H1 (cell line): ENCODE data around the gene LMNA. TPM values are rescaled to one million over a fixed set of nuclear protein-coding genes. Genes with fewer than 3 reads are reported as not detected.

ENCODE experiments used
- CTCF ChIA-PET: fragments of 300-600 bp; sonication (Branson Sonifier 250); formaldehyde crosslinking; loops from one replicate; lab custom pipeline; 2021; ENCODE audit not compliant: partially characterized antibody; lab: Charles Lee
- POLR2A ChIA-PET: fragments of 300-600 bp; sonication (Branson Sonifier 250); formaldehyde crosslinking; loops from one replicate; lab custom pipeline; 2021; ENCODE audit warnings: inconsistent platforms; ENCODE audit not compliant: partially characterized antibody; lab: Charles Lee
- DNase-seq, 2 experiments: peaks; one replicate each; pipeline versions ENCODE4 v3.0.0 to v3.0.0-alpha.2; 2010 to 2022; ENCODE audit warnings: low spot score in 2 of 2, low read depth in 1 of 2, mixed read lengths in 1 of 2
- FAIRE-seq: peaks from 2 replicates; lab custom pipeline; 2011; peaks lifted over from hg19 to GRCh38; lab: Jason Lieb, UNC
- H2AFZ ChIP-seq: 2 replicates; pipeline ENCODE4 v1.8.1; 2012; ENCODE audit warnings: low read length, inconsistent platforms
- H2AK5ac ChIP-seq: 2 replicates; pipeline ENCODE4 v1.6.1; 2013; ENCODE audit warnings: low read depth, low read length
- H2BK120ac ChIP-seq: replicated peaks from 2 replicates; pipeline ENCODE3; 2013; ENCODE audit warnings: low read depth, low read length, inconsistent platforms
- H2BK12ac ChIP-seq: 2 replicates; pipeline ENCODE4 v1.6.1; 2013; ENCODE audit warnings: low read depth, low read length
- H2BK15ac ChIP-seq: 2 replicates; pipeline ENCODE4 v1.6.1; 2013; ENCODE audit warnings: low read length
- H2BK20ac ChIP-seq: 2 replicates; pipeline ENCODE4 v1.6.1; 2013; ENCODE audit warnings: low read length
- H2BK5ac ChIP-seq: 2 replicates; pipeline ENCODE4 v1.6.1; 2013; ENCODE audit warnings: low read depth, low read length
- H3K14ac ChIP-seq: 2 replicates; pipeline ENCODE4 v1.6.1; 2013; ENCODE audit warnings: inconsistent platforms; ENCODE audit not compliant: insufficient read length
- H3K18ac ChIP-seq: 2 replicates; pipeline ENCODE4 v1.6.1; 2013; ENCODE audit warnings: low read length; ENCODE audit errors: extremely low read depth
- H3K23ac ChIP-seq: 2 replicates; pipeline ENCODE4 v1.6.1; 2013; ENCODE audit warnings: inconsistent platforms; ENCODE audit not compliant: insufficient read length
- H3K23me2 ChIP-seq: 2 replicates; pipeline ENCODE4 v1.6.1; 2013; ENCODE audit warnings: low read depth, low read length
- H3K27ac ChIP-seq: 2 replicates; pipeline ENCODE4 v1.6.1; 2011; ENCODE audit warnings: low read depth, low read length, inconsistent platforms
- H3K27me3 ChIP-seq, 4 experiments: replicated peaks in 1 of 4; 1 replicate in 1 of 4; 2 replicates in 3 of 4; pipeline versions ENCODE4 v1.6.1 to v1.8.1; 2011 to 2013; ENCODE audit warnings: low read length in 3 of 4, mild to moderate bottlenecking in 3 of 4, inconsistent platforms in 2 of 4, mixed read lengths in 2 of 4, moderate library complexity in 1 of 4; ENCODE audit not compliant: control insufficient read depth in 3 of 4, insufficient read depth in 3 of 4; ENCODE audit errors: extremely low read depth in 1 of 4
- H3K36me3 ChIP-seq, 4 experiments: 2 replicates each; pipeline versions ENCODE4 v1.6.1 to v1.8.1; 2011 to 2013; ENCODE audit warnings: mild to moderate bottlenecking in 4 of 4, low read length in 3 of 4, moderate library complexity in 2 of 4, control low read depth in 1 of 4, inconsistent platforms in 1 of 4; ENCODE audit not compliant: insufficient read depth in 4 of 4, control insufficient read depth in 2 of 4
- H3K4ac ChIP-seq: replicated peaks from 2 replicates; pipeline ENCODE3; 2013; ENCODE audit warnings: low read length, low read depth, mixed read lengths, inconsistent platforms; ENCODE audit not compliant: insufficient read length
- H3K4me1 ChIP-seq, 4 experiments: replicated peaks in 1 of 4; 1 replicate in 1 of 4; 2 replicates in 3 of 4; pipeline versions ENCODE4 v1.6.1 to v1.8.1; 2011 to 2013; ENCODE audit warnings: low read length in 3 of 4, inconsistent platforms in 2 of 4, mixed read lengths in 1 of 4; ENCODE audit not compliant: insufficient read depth in 4 of 4, control insufficient read depth in 3 of 4
- H3K4me2 ChIP-seq, 2 experiments: 2 replicates each; pipeline versions ENCODE4 v1.6.1 to v1.8.1; 2011 to 2013; ENCODE audit warnings: low read depth in 2 of 2, low read length in 2 of 2, control low read depth in 1 of 2, inconsistent platforms in 1 of 2, mild to moderate bottlenecking in 1 of 2; ENCODE audit not compliant: insufficient read depth in 1 of 2
- H3K4me3 ChIP-seq, 4 experiments: fragments of 200-600, 300-600 bp in 1 of 4; sonication (generic), shearing (Covaris generic), sonication (Bioruptor Twin) in 1 of 4; 2 replicates each; pipeline versions ENCODE4 v1.5.1 to v1.8.1; 2011 to 2016; ENCODE audit warnings: low read length in 4 of 4, low read depth in 3 of 4, control low read depth in 2 of 4, inconsistent platforms in 2 of 4, mild to moderate bottlenecking in 2 of 4, mixed read lengths in 1 of 4, moderate library complexity in 1 of 4; ENCODE audit not compliant: insufficient read depth in 2 of 4; ENCODE audit errors: extremely low read depth in 1 of 4
- H3K56ac ChIP-seq: replicated peaks from 2 replicates; pipeline ENCODE3; 2013; ENCODE audit warnings: low read depth, mild to moderate bottlenecking, mixed read lengths, low read length, inconsistent platforms; ENCODE audit not compliant: insufficient read length
- H3K79me1 ChIP-seq: 2 replicates; pipeline ENCODE4 v1.6.1; 2013; ENCODE audit warnings: low read depth, low read length, control low read depth
- H3K79me2 ChIP-seq, 2 experiments: 2 replicates each; pipeline versions ENCODE4 v1.6.1 to v1.8.1; 2012 to 2013; ENCODE audit warnings: low read length in 2 of 2, mild to moderate bottlenecking in 2 of 2, inconsistent platforms in 1 of 2; ENCODE audit not compliant: insufficient read depth in 2 of 2, control insufficient read depth in 1 of 2
- H3K9ac ChIP-seq, 4 experiments: replicated peaks in 1 of 4; 1 replicate in 1 of 4; 2 replicates in 3 of 4; pipeline versions ENCODE4 v1.6.1 to v1.8.1; 2011 to 2013; ENCODE audit warnings: low read depth in 3 of 4, low read length in 3 of 4, control low read depth in 2 of 4, mild to moderate bottlenecking in 2 of 4, moderate library complexity in 2 of 4, inconsistent platforms in 1 of 4; ENCODE audit errors: extremely low read depth in 1 of 4
- H3K9me3 ChIP-seq, 2 experiments: 2 replicates each; pipeline versions ENCODE4 v1.6.1 to v1.8.1; 2012 to 2013; ENCODE audit warnings: mild to moderate bottlenecking in 2 of 2, moderate library complexity in 2 of 2, control low read depth in 1 of 2, inconsistent platforms in 1 of 2, low read depth in 1 of 2, low read length in 1 of 2, mixed read lengths in 1 of 2; ENCODE audit not compliant: insufficient read depth in 2 of 2
- H4K20me1 ChIP-seq, 2 experiments: replicated peaks in 1 of 2; 2 replicates each; pipeline versions ENCODE3 to v1.8.1; 2011 to 2013; ENCODE audit warnings: inconsistent platforms in 2 of 2, low read length in 2 of 2, mild to moderate bottlenecking in 1 of 2; ENCODE audit not compliant: insufficient read depth in 2 of 2, control insufficient read depth in 1 of 2
- H4K5ac ChIP-seq: 2 replicates; pipeline ENCODE4 v1.6.1; 2013; ENCODE audit warnings: low read length, low read depth, mixed read lengths, inconsistent platforms; ENCODE audit not compliant: insufficient read length
- H4K8ac ChIP-seq: 2 replicates; pipeline ENCODE4 v1.8.0; 2013; ENCODE audit warnings: mild to moderate bottlenecking, moderate library complexity, low read length, inconsistent platforms; ENCODE audit not compliant: insufficient read depth; ENCODE audit errors: extremely low read depth
- H4K91ac ChIP-seq: replicated peaks from 2 replicates; pipeline ENCODE3; 2013; ENCODE audit warnings: low read length, mixed read lengths, inconsistent platforms; ENCODE audit not compliant: insufficient read length
- CTBP2 ChIP-seq: IDR thresholded peaks from 2 replicates; pipeline ENCODE4 v1.7.0; 2011; ENCODE audit warnings: borderline replicate concordance, mild to moderate bottlenecking, moderate library complexity, mixed read lengths, low read length; ENCODE audit not compliant: insufficient read depth, insufficient read length
- KDM1A ChIP-seq: fragments of 200-600, 300-600 bp; sonication (generic); IDR thresholded peaks from 2 replicates; pipeline ENCODE4 v1.7.1; 2016; ENCODE audit warnings: mild to moderate bottlenecking, low read length, borderline replicate concordance
- SIN3A ChIP-seq, 2 experiments: IDR thresholded peaks in 1 of 2; conservative IDR thresholded peaks in 1 of 2; 2 replicates each; pipeline ENCODE4 v1.6.1; 2011 to 2012; ENCODE audit warnings: low read length in 2 of 2, improper control_type of control experiment in 1 of 2, low read depth in 1 of 2, mild to moderate bottlenecking in 1 of 2
- SP1 ChIP-seq: IDR thresholded peaks from 2 replicates; pipeline ENCODE4 v1.6.1; 2011; ENCODE audit warnings: low read depth, low read length
- WGBS, 2 experiments: shearing (Covaris generic) in 1 of 2; methylation state at CpG; one replicate each; pipeline versions ENCODE4 v1.1.6 to v1.1.7; 2013 to 2015; ENCODE audit warnings: low lambda C conversion rate in 2 of 2, mixed read lengths in 2 of 2, inconsistent platforms in 1 of 2, low coverage in 1 of 2, missing lambda C conversion rate in 1 of 2; ENCODE audit not compliant: insufficient replicate concordance in 2 of 2, insufficient coverage in 1 of 2, insufficient read length in 1 of 2; ENCODE audit errors: extremely low coverage in 1 of 2, missing lambda C conversion rate in 1 of 2; 5-methylcytosine and 5-hydroxymethylcytosine counted together
- polyA plus RNA-seq, 7 experiments: library from polyadenylated mRNA; depleted of rRNA in 3 of 7; stranded (reverse) in 5 of 7; unstranded in 2 of 7; fragments of >200 nt in 5 of 7; fragments of 200-250 nt in 2 of 7; gene quantifications; 1 replicate in 5 of 7; 2 replicates in 1 of 7; 4 replicates in 1 of 7; pipeline versions ENCODE4 v1.2.1 to v1.2.3, GENCODE V29; 2011 to 2013; ENCODE audit warnings: missing spikeins in 2 of 7, mixed read lengths in 2 of 7
- total RNA-seq: library from RNA; stranded (reverse); fragmentation: NEBNext Ultra II Directional; extraction: Animal tissue kit (Norgen Biotek cat#: 25700); gene quantifications from 2 replicates; pipeline ENCODE4 v1.2.1, GENCODE V29; 2021

LMNA gene
- total and polyA plus RNA-seq, 2 of the 8 experiments (the other 6 are each of a cell fraction or from before 2014, with no cell fraction given), result 25.8 to 46.8 TPM

DNA sequence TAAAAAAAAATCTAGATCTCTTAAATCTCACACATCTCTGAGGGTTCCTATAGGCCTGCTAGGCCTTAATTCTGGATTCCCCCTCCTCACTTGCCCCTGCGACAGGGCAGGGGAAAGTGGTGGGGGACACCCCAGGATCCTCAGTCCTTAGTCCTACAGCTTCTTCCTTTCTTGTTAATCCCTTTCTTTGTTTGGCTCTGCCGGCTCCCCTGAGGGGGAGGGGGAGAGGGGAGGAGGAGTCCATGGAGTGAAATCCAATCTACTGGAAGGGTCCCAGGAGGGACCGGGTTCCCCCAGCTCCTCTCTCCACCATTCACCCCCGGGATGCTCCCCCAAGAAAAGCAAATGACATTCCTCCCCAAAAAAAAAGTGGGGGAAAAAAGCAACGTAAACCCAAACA, 40.8 kb upstream of the LMNA start:
- H3K23me2 ChIP-seq, result peaks cover 7% of the 10 kb centered on the region
- H3K14ac ChIP-seq, result no peak overlapping the region
- H2AFZ ChIP-seq, result no peak overlapping the region
- FAIRE-seq (peak; percentile 84), DNase-seq (peak in 1 of 2 experiments; percentile 80)
- H2BK120ac ChIP-seq, result no peak overlapping the region
- ChIA-PET CTCF (interaction anchor here (0.8 to 1.8 kb wide), 8 partner anchors 8 to 84 kb away, joined by 3 to 6 read pairs (median 4); no protein-coding TSS in a partner anchor), POLR2A (interaction anchor here (0.5 to 9.7 kb wide), 15 partner anchors 9 to 134 kb away, joined by 3 to 88 read pairs (median 4); partner anchors contain the start of genes ARHGEF2, LAMTOR2, LMNA and MEX3A)
- no peak overlapping the region for H3K56ac ChIP-seq
- peak overlapping the region; percentile 54 to 79 for H3K4me2 ChIP-seq
- H4K91ac ChIP-seq, result no peak overlapping the region
- no peak overlapping the region for H3K27ac ChIP-seq
- H4K5ac ChIP-seq, result no peak overlapping the region
- H4K8ac ChIP-seq, result no peak overlapping the region
- H3K79me2 ChIP-seq, result peaks cover 7 to 35% of the 10 kb centered on the region in 2 experiments
- peaks cover 24 to 57% (median 46%) of the 10 kb centered on the region in 4 experiments for H3K4me1 ChIP-seq
- H2AK5ac ChIP-seq, result no peak overlapping the region
- H3K23ac ChIP-seq, result no peak overlapping the region
- no peak overlapping the region for H3K4ac ChIP-seq
- H2BK15ac ChIP-seq, result no peak overlapping the region
- no peak overlapping the region for H3K18ac ChIP-seq
- H4K20me1 ChIP-seq, result peaks cover 7 to 25% of the 10 kb centered on the region in 2 experiments
- H3K9ac ChIP-seq, result no peak overlapping the region
- peaks cover 4 to 31% (median 10%) of the 10 kb centered on the region in 4 experiments; a peak in 7 of 8 replicates for H3K36me3 ChIP-seq
- no peak overlapping the region for H2BK20ac ChIP-seq
- 0% methylated on average over 5 of the region's 5 CpGs; no CpG with 5 or more reads in 1 of the 2 experiments for WGBS, 2 experiments
- no peak overlapping the region for H2BK12ac ChIP-seq
- H3K4me3 ChIP-seq, result peak overlapping the region in 2 of 4 experiments; percentile 14 to 48; a peak in 1 of 8 replicates
- no peak overlapping the region for H2BK5ac ChIP-seq
- no peaks in the 10 kb centered on the region for H3K9me3 ChIP-seq
- no peaks in the 10 kb centered on the region for H3K27me3 ChIP-seq
- peaks cover 15% of the 10 kb centered on the region for H3K79me1 ChIP-seq
- TF ChIP-seq SIN3A (conservative IDR thresholded peaks at IDR 0.05 in 1 of 2, IDR thresholded peaks at IDR 0.05 in 1 of 2; ENCODE audit: low read depth in 1 of 2, low read length in 2 of 2) (0 out of 4 replicates have a peak, but pooled peaks of 1 of the 2 experiments have one; percentile 45), KDM1A (peak; percentile 62; the same call in 1 of the 2 replicates), SP1 (peak; percentile 69), CTBP2 (peak; percentile 82)
